Coronary artery (tissue), 2 donors: Measurements from ENCODE around the gene PDCD5.
A peak's percentile ranks its signal among the peaks of the same experiment; 100 is the strongest.
"Not testable (repeated sequence)": the region's sequence is repeated elsewhere in the genome, so short reads cannot be mapped to it uniquely, and the experiment has no call there.

Experiments used
- DNase-seq: peaks from one replicate; pipeline ENCODE4 v3.0.0-alpha.2; 2017; ENCODE audit warnings: low spot score
- H3K27ac ChIP-seq, 2 donors: fragments of 200-600 bp; sonication (generic); one replicate each; pipeline ENCODE4 v1.5.1; 2016 to 2019
- H3K4me3 ChIP-seq: fragments of 200-600 bp; sonication (generic); 2 replicates; pipeline ENCODE4 v1.5.1; 2016; ENCODE audit warnings: mild to moderate bottlenecking, moderate library complexity
- CTCF ChIP-seq: fragments of 200-600 bp; sonication (generic); IDR thresholded peaks from one replicate; pipeline ENCODE4 v1.5.1; 2019; ENCODE audit warnings: antibody characterized with exemption

Gene PDCD5

GRCh38 chr19:32580353-32580900, 563 bp upstream of the PDCD5 start:
- Histone ChIP-seq H3K27ac (peak overlapping the region in 1 of 2 donors; percentile 92), H3K4me3 (peak overlapping the region; percentile 91)
- DNase-seq: no peak
- no peak for TF ChIP-seq CTCF

GRCh38 chr19:32581705-32582179, 752 bp downstream of the PDCD5 start:
- Histone ChIP-seq H3K4me3 (peak overlapping the region; percentile 91), H3K27ac (peak overlapping the region; percentile 71 to 92)
- no peak for DNase-seq
- no peak for TF ChIP-seq CTCF

GRCh38 chr19:32587747-32588504, 6.9 kb downstream of the PDCD5 start:
- not testable (repeated sequence) for H3K4me3 ChIP-seq, H3K27ac ChIP-seq, DNase-seq

GRCh38 chr19:32594021-32594420, 13.0 kb downstream of the PDCD5 start:
- Histone ChIP-seq H3K4me3 (no peak overlapping the region), H3K27ac (no peak overlapping the region)
- no peak for TF ChIP-seq CTCF
- no peak for DNase-seq

GRCh38 chr19:32595491-32595890, 14.5 kb downstream of the PDCD5 start:
- DNase-seq: no peak
- Histone ChIP-seq H3K4me3 (no peak overlapping the region), H3K27ac (no peak overlapping the region)
- no peak for TF ChIP-seq CTCF

- Histone ChIP-seq H3K27ac (no peak overlapping the region), H3K4me3 (no peak overlapping the region)
- DNase-seq: no peak
- no peak for TF ChIP-seq CTCF
These were observed 17.0 kb downstream of the PDCD5 start for GRCh38 chr19:32598022-32598421.

GRCh38 chr19:32599258-32599657, 18.3 kb downstream of the PDCD5 start:
- no peak for TF ChIP-seq CTCF
- DNase-seq: no peak
- H3K4me3 ChIP-seq: no peak overlapping the region

More at GRCh38 chr19:32599258-32599657, 18.3 kb downstream of the PDCD5 start:
- H3K27ac ChIP-seq: no peak overlapping the region
